Measurements from ENCODE around the gene GJB3.
"Not testable (repeated sequence)": the region's sequence is repeated elsewhere in the genome, so short reads cannot be mapped to it uniquely, and the experiment has no call there.

GJB3 gene

DNA sequence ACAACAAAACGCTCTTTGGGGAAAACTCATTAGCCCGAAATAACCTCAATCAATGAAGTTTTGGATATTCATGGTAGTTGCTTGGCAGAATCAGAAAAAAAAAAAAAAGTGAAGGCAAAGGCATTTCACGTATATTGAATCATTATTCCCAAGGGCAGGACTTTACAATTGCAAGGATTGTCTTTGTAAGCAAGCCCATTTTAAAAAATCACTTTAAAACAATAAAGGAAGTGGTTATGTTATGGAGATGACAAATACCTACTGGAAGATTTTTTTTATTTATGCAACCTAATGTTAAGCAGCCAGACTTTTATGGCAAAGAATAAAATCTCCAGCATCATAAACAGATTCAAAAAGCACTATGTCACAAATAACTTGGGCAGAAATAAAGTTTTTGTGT is 12.2 kb upstream of the GJB3 start:
- DNase-seq (ENCODE audit: extremely low spot score), result no peak
- CTCF ChIA-PET, result interaction anchor here (2.6 kb wide), 1 partner anchor 17 kb away, joined by 5 read pairs; no protein-coding TSS in a partner anchor
- TF ChIP-seq, protein P1, sequence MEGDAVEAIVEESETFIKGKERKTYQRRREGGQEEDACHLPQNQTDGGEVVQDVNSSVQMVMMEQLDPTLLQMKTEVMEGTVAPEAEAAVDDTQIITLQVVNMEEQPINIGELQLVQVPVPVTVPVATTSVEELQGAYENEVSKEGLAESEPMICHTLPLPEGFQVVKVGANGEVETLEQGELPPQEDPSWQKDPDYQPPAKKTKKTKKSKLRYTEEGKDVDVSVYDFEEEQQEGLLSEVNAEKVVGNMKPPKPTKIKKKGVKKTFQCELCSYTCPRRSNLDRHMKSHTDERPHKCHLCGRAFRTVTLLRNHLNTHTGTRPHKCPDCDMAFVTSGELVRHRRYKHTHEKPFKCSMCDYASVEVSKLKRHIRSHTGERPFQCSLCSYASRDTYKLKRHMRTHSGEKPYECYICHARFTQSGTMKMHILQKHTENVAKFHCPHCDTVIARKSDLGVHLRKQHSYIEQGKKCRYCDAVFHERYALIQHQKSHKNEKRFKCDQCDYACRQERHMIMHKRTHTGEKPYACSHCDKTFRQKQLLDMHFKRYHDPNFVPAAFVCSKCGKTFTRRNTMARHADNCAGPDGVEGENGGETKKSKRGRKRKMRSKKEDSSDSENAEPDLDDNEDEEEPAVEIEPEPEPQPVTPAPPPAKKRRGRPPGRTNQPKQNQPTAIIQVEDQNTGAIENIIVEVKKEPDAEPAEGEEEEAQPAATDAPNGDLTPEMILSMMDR (IDR thresholded peaks at IDR 0.05; ENCODE audit: control extremely low read depth, extremely low read depth, low read depth, missing control alignments), result no peak
- POLR2A ChIA-PET, result no interaction called here

DNA sequence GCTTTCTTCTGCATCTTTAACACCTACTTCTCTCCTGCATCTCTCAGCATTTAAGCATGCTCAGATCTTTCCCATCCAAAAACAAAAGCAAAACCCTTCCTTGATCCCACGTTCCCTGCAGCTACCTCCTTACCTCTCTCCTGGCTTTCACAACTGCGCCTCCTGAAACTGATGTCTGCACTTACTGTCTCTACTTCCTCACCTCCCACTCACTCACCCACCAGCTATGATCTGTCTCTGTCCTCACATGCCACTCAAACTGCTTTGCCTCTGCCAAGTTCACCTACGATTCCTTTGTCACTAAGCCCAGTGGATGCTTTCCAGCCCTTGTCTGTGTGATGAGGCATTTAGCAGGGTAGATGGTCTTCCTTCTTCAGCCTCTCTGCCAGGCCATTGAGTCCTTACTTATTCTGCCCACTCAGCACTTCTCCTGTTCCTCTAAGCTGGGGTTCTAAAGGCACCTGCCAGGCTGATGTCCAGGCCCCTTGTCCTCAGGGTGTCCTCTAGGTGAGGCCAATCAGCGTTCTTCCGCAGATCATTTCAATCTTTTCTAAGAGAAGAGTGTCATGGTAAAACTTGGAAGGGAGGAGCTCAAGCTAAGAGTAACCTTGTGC is 10.0 kb upstream of the GJB3 start:
- TF ChIP-seq, protein P1 (IDR thresholded peaks at IDR 0.05; ENCODE audit: control extremely low read depth, extremely low read depth, low read depth, missing control alignments), result no peak
- ChIA-PET CTCF (interaction anchor here (1.1 to 2.6 kb wide), 2 partner anchors 15 to 95 kb away, joined by 3 to 5 read pairs; no protein-coding TSS in a partner anchor), POLR2A (no interaction called here)
- no peak for DNase-seq (ENCODE audit: extremely low spot score)

DNA sequence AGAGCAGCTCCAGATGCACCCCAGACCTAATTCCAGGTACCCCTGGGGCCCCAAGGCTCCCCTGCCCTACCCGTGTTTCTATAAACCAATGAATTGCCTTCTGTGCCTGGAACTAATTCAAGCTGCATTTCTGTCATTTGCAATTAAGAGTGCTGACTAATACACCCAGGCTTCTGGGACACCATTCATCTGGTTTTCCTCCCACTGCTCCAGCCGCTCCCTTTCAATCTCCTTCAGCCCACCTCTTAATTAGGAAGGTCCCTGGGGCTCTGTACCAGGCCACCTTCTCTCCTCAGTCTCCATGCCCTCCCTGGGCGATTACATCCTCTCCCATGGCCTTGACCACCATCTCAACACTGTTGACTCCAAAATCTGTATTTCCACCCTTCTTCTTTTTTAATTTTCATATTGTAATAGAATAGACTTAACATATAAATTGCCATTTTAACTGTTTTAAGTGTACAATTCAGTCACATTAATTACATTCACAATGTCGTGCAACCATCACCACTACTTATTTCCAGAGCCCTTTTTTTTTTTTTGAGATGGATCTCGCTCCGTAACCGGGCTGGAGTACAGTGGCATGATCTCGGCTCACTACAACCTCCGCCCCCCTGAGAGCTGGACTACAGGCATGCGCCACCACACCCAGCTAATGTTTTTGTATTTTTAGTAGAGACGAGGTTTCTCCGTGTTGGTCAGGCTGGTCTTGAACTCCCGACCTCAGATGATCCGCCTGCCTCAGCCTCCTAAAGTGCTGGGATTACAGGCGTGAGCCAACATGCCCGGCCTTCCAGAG is 9.2 kb upstream of the GJB3 start:
- TF ChIP-seq, protein P1 (IDR thresholded peaks at IDR 0.05; ENCODE audit: control extremely low read depth, extremely low read depth, low read depth, missing control alignments), result no peak
- ChIA-PET POLR2A (no interaction called here), CTCF (interaction anchor here (1.1 kb wide), 1 partner anchor 95 kb away, joined by 3 read pairs; no protein-coding TSS in a partner anchor)
- DNase-seq (ENCODE audit: extremely low spot score), result no peak

DNA sequence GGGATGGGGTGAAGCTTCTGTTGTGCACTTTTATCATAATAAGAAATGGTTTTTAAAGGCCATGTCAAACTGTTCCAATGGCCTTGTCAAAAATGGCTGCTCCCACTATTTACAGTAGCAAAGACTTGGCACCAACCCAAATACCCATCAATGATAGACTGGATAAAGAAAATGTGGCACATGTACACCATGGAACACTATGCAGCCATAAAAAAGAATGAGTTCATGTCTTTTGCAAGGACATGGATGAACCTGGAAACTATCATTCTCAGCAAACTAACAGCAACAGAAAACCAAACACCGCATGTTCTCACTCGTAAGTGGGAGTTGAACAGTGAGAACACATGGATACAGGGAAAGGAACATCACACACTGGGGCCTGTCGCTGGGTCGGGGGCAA is 7.9 kb upstream of the GJB3 start:
- CTCF ChIA-PET, result interaction anchor here (1.1 kb wide), 1 partner anchor 13 kb away, joined by 3 read pairs; no protein-coding TSS in a partner anchor
- POLR2A ChIA-PET; DNase-seq (ENCODE audit: extremely low spot score): not testable (repeated sequence)

DNA sequence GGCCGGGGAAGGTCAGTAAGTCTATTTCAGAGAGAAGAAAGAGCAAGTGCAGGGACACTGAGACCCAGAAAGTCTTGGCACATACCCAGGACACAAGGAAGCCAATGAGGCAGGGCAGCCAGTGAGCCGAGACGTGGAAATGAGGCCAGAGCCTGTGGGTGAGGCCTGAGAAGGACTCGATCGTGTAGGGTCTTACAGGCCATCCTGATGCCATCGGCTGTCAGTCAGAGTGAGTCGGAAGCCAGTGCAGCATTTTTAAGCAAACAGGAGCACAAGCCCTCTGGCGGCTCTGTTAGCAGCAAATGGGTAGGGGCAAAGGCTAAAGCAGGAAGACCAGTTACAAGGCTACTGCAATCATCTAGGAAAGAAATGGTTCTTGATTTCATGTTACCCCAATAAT is 6.1 kb upstream of the GJB3 start:
- POLR2A ChIA-PET, result no interaction called here
- TF ChIP-seq, protein P1 (IDR thresholded peaks at IDR 0.05; ENCODE audit: control extremely low read depth, extremely low read depth, low read depth, missing control alignments), result no peak
- no peak for DNase-seq (ENCODE audit: extremely low spot score)
- CTCF ChIA-PET, result no interaction called here

DNA sequence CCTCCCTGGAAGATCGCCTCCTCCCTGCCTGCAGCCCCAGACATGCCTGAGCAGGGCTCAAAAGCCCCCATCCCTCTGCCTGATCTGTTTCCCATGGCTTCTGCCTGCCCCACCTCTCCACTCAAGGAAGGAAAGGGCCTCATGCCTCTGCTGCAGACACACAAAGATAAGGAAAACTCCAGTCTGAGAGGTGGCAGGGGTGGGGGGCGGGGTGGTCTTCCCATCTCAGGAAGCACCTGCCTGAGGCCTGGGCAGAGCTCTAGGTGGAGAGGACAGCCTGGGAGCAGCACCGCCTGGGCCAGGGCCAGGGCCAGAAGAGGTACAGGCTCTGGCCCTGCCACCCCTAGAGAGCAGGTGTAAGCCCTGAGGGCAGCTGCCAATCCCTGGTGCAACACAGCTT is 4.1 kb upstream of the GJB3 start:
- CTCF ChIA-PET, result interaction anchor here (1.5 to 2.0 kb wide), 2 partner anchors 10 to 34 kb away, joined by 4 to 8 read pairs; no protein-coding TSS in a partner anchor
- POLR2A ChIA-PET, result interaction anchor here (0.6 kb wide), 1 partner anchor 1639 kb away, joined by 4 read pairs; no protein-coding TSS in a partner anchor
- no peak for DNase-seq (ENCODE audit: extremely low spot score)
- TF ChIP-seq, protein P1 (IDR thresholded peaks at IDR 0.05; ENCODE audit: control extremely low read depth, extremely low read depth, low read depth, missing control alignments), result no peak

Measured in GM10248 (cell line).